Measurements from ENCODE around the gene SH3PXD2A.
"Not testable (repeated sequence)": the region's sequence is repeated elsewhere in the genome, so short reads cannot be mapped to it uniquely, and the experiment has no call there.

SH3PXD2A gene

DNA sequence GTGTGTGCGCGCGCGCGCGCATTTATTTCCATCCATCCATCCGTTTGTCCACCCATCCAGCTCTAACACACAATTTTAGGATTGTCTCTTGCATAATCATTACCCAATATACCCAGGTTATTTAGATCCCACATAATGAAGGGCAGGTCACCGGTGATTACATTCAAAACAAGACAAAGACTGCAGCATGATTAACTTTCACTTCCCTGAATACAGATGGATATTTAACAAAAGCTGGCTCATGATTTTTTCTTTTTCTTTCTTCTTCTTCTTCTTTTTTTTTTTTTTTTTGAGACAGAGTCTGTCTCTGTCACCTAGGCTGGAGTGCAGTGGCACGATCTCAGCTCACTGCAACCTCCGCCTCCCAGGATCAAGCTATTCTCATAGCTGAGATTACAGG lies 86.2 kb downstream of the SH3PXD2A start:
- Mint-ChIP-seq H3K4me3 (no peak overlapping the region), H3K9me3 (no peaks in the 10 kb centered on the region), H3K4me1 (peaks cover 52% of the 10 kb centered on the region), H3K27me3 (no peaks in the 10 kb centered on the region), H3K36me3 (ENCODE audit: insufficient read depth) (peaks cover 4% of the 10 kb centered on the region), H3K27ac (ENCODE audit: low read depth) (no peak overlapping the region)
- no peak for ATAC-seq (replicated peaks; ENCODE audit: extremely low read depth, poor library complexity, severe bottlenecking)
- DNase-seq (ENCODE audit: low spot score in 2 of 2): no peak

DNA sequence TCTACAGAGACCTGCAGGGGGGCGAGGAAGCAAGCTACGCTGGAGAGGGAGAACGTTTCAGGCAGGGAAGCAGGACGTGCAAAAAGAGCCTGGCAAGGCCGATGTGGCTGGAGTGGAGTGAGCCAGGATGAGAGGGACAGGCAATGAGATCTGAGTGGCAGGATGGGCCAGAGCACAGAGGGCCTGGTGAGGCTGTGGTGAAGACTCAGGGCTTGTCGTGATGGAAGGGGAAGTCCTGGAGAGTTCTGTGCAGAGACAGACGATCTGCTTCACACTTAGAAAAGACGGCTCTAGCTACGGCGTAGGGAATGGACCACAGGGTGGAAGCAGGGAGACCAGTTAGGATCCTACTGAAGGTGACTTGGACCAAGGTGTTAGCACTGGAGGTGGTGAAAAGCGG lies 87.0 kb downstream of the SH3PXD2A start:
- Mint-ChIP-seq H3K27ac (ENCODE audit: low read depth) (no peak overlapping the region), H3K36me3 (ENCODE audit: insufficient read depth) (peaks cover 6% of the 10 kb centered on the region), H3K9me3 (no peaks in the 10 kb centered on the region), H3K4me1 (peaks cover 60% of the 10 kb centered on the region), H3K27me3 (no peaks in the 10 kb centered on the region), H3K4me3 (no peak overlapping the region)
- ATAC-seq (replicated peaks; ENCODE audit: extremely low read depth, poor library complexity, severe bottlenecking) (no peak), DNase-seq (ENCODE audit: low spot score in 2 of 2) (no peak)

DNA sequence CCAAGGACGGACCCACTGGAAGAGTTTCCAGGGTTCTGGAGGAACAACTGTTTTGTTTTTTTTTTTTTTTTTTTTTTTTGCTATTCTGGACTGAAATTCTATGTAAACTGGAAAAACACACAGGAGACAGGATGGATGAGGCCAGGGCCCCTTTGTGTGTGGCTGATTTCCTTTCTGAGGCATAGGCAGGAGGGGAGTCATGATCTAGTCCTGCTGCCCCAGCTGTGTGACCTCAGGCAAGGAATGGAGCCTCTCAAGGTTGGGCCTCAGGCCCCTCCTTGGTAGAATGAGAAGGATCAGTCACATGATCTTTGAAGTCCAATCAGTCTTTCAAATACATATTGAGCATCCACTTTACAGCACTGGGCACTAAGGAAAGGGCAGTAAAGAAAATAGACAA lies 87.6 kb downstream of the SH3PXD2A start:
- Mint-ChIP-seq H3K27ac (ENCODE audit: low read depth) (no peak overlapping the region), H3K4me3 (no peak overlapping the region), H3K9me3 (no peaks in the 10 kb centered on the region), H3K4me1 (peaks cover 66% of the 10 kb centered on the region), H3K27me3 (no peaks in the 10 kb centered on the region), H3K36me3 (ENCODE audit: insufficient read depth) (peaks cover 6% of the 10 kb centered on the region)
- ATAC-seq (replicated peaks; ENCODE audit: extremely low read depth, poor library complexity, severe bottlenecking): no peak
- DNase-seq (ENCODE audit: low spot score in 2 of 2): no peak

DNA sequence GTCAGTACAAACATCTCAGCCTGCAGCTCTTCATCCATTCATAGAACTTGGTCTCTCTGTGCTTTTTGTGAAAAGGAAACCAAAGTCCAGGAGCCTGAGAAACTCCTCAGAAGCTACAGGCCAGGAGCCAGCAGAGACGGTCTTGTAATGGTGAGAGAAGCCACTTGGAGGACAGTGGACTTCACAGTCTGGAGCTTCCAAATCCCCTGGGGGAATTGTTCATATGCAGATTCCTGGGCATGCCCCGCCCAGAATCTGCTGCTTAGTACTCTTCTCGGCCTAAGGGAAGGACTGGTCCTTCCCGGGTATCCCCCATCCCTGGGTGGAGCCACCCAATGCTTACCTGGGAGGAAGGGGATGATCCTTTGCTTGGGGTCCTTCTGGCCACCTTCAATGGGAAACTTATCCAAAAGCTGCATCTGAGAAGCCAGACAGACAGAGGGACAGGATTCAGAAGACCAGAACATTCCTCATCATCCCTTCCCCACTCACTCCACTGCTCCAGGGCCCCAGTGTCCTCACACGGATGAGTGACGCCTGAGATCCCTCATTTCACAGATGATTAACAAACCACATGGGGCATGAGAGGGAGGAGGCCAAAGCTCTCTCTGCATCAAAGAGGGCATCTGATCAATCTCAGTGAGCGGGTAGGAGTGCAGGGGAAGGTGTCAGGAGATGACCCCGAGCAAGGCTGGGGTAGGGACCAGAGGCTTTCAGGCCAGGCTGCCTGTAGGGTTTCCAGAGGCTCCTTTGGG lies 88.4 kb downstream of the SH3PXD2A start:
- Mint-ChIP-seq H3K9me3 (no peaks in the 10 kb centered on the region), H3K27me3 (no peaks in the 10 kb centered on the region), H3K36me3 (ENCODE audit: insufficient read depth) (peaks cover 2% of the 10 kb centered on the region), H3K4me3 (no peak overlapping the region), H3K4me1 (peaks cover 60% of the 10 kb centered on the region), H3K27ac (ENCODE audit: low read depth) (no peak overlapping the region)
- DNase-seq (ENCODE audit: low spot score in 2 of 2) (no peak), ATAC-seq (replicated peaks; ENCODE audit: extremely low read depth, poor library complexity, severe bottlenecking) (no peak)

DNA sequence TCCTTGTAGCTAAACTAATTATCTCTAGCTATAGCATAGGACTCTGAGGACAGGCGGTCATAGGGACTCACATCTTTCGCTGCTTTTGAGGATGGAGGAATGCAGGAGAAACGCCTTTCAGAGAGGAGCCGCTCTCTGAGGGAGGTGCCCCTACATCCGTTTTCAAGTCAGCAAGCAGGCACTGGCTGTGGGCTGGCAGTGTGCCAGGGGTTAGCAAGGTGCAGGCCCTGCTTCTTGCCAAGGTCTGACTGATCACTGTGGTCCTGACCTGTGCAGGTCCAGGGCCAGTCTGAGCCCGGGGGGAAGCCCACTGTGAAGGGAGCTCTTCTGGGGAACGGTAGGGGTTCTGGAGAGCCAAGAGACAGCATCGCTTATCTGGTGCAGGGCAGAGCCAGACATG lies 89.4 kb downstream of the SH3PXD2A start:
- Mint-ChIP-seq H3K27me3 (no peaks in the 10 kb centered on the region), H3K9me3 (no peaks in the 10 kb centered on the region), H3K4me3 (peak overlapping the region; percentile 43), H3K4me1 (peaks cover 56% of the 10 kb centered on the region), H3K27ac (ENCODE audit: low read depth) (peak overlapping the region; percentile 59), H3K36me3 (ENCODE audit: insufficient read depth) (peaks cover 2% of the 10 kb centered on the region)
- DNase-seq (ENCODE audit: low spot score in 2 of 2) (peak; percentile 63 to 65), ATAC-seq (replicated peaks; ENCODE audit: extremely low read depth, poor library complexity, severe bottlenecking) (peak; percentile 78)

DNA sequence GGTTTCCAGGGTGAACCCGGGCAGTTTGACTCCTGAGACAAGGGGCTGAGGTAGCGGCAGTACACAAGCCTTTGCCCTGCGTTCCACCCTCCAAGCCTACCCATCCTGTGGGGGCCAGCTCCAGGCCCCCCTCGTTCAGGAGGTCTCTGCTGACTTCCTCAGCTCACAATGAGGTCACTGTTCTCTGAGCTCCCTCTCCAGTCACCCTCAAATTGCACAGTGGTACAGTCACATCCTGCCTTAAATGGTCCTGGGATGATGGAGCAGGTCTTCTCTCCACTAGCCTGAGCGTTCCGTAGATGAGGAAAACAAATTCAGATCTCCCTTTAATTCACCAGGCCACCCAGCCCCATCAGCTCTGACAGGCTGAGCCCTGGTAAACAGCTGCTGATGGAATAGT lies 90.2 kb downstream of the SH3PXD2A start:
- peak overlapping the region; percentile 43 for H3K4me3 Mint-ChIP-seq
- H3K27ac Mint-ChIP-seq (ENCODE audit: low read depth): peak overlapping the region; percentile 59
- H3K27me3 Mint-ChIP-seq: no peaks in the 10 kb centered on the region
- H3K4me1 Mint-ChIP-seq: peaks cover 56% of the 10 kb centered on the region
- peaks cover 2% of the 10 kb centered on the region for H3K36me3 Mint-ChIP-seq (ENCODE audit: insufficient read depth)
- no peak for DNase-seq (ENCODE audit: low spot score in 2 of 2)
- ATAC-seq (replicated peaks; ENCODE audit: extremely low read depth, poor library complexity, severe bottlenecking): peak; percentile 38
- no peaks in the 10 kb centered on the region for H3K9me3 Mint-ChIP-seq

DNA sequence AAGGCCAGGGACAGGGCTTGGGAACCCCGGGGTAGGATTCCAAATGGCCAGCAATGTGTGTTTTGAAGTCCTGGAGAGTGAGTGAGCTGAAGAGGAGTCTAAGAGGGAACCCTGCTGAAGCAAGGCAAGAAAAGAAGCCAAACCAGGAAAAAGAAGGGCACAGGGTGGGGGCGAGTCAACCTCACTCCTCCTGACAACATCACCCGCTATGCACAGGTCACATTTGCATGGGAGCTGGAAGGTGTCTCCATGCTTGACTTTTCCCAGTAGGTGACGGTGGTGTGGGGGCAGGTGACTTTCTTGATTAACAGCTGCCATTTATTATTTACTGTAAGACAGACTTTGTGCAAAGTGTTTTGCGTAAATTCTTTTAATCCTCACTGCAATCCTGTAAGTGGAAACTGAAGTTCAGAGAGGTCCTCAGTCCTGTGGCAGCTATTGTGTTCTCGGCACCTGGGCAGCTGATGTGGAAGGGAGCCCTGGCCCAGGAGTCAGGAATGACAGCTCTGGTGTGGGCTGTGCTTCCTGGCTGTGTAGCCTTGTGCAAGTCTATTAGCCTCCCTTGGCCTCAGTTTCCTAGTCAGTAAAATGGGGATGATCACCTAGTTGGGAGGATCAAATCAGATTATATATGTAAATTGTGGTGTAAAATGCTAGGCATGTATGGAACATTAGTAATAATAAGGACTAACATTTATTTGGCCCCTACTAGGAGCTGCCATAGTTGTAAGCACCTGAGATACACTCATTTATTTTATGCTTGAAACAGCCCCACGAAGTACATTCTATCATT lies 90.9 kb downstream of the SH3PXD2A start:
- no peaks in the 10 kb centered on the region for H3K9me3 Mint-ChIP-seq
- DNase-seq (ENCODE audit: low spot score in 2 of 2): no peak
- H3K27me3 Mint-ChIP-seq: no peaks in the 10 kb centered on the region
- H3K36me3 Mint-ChIP-seq (ENCODE audit: insufficient read depth): peaks cover 2% of the 10 kb centered on the region
- peak overlapping the region; percentile 68 for H3K4me3 Mint-ChIP-seq
- ATAC-seq (replicated peaks; ENCODE audit: extremely low read depth, poor library complexity, severe bottlenecking): no peak
- peak overlapping the region; percentile 56 for H3K27ac Mint-ChIP-seq (ENCODE audit: low read depth)
- H3K4me1 Mint-ChIP-seq: peaks cover 56% of the 10 kb centered on the region

DNA sequence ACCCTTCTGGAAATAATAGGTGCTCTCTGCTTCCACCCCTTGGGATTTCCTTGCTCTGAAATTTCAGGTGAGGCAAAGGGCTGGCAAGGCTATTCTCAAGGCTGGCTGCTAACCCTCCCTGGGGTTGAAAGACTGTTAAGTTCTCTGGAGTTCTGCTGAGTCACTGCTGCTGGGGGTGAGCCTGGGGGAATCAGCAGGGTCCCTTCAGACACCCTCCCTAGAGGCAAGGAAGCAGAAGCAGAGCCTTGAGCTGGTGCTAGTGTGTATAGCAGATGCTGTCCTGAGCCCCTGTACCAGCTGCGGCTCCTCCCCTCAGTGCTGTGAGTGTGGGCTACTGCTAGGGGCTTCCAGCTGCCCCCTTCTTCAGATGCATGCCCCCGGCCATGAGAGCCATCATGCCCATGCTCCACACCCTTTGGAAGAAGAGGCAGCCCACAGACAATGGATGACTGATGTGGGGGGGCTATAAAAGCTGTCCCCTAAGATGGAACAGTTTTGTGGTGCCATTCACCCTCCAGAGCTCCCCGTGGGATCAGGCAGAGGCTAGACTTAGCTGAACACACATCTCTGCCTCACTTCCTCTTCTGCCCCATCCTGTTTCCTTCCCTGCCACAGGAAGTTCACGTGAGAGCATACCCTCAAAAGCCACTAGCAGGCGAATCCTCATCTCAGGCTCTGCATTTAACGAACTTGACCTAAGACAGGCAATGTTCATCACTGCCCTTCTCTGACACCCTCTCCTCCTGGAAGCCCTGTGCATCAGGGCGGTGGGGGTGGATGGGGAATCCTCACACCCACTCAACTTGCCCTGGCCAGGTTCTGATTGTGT lies 91.8 kb downstream of the SH3PXD2A start:
- Mint-ChIP-seq H3K4me3 (peak overlapping the region; percentile 68), H3K36me3 (ENCODE audit: insufficient read depth) (peaks cover 2% of the 10 kb centered on the region), H3K9me3 (no peaks in the 10 kb centered on the region), H3K27me3 (no peaks in the 10 kb centered on the region), H3K27ac (ENCODE audit: low read depth) (peak overlapping the region; percentile 56), H3K4me1 (peaks cover 55% of the 10 kb centered on the region)
- no peak for DNase-seq (ENCODE audit: low spot score in 2 of 2)
- no peak for ATAC-seq (replicated peaks; ENCODE audit: extremely low read depth, poor library complexity, severe bottlenecking)

DNA sequence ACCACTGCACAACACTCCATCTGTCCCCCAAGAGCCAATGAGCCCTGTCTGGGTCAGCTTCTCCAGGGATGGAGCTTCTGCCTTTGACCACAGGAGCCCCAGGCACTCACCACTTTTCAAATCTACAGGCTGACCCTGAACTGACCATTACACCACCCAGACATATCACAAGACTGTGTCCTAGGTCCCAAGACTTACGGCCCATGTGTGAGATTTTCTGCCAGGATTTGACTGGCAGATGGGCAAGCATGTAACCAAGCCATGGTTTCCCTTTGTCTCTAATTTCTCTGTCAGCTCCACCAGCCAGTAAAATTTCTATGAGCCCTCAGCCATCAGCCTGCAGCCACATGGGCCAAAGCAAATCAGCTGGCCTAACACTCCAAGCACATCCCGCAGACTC lies 92.5 kb downstream of the SH3PXD2A start:
- no peaks in the 10 kb centered on the region for H3K27me3 Mint-ChIP-seq
- H3K4me1 Mint-ChIP-seq: peaks cover 55% of the 10 kb centered on the region
- no peaks in the 10 kb centered on the region for H3K9me3 Mint-ChIP-seq
- ATAC-seq (replicated peaks; ENCODE audit: extremely low read depth, poor library complexity, severe bottlenecking) (no peak), DNase-seq (ENCODE audit: low spot score in 2 of 2) (no peak)
- H3K27ac Mint-ChIP-seq (ENCODE audit: low read depth): no peak overlapping the region
- peaks cover 2% of the 10 kb centered on the region for H3K36me3 Mint-ChIP-seq (ENCODE audit: insufficient read depth)
- no peak overlapping the region for H3K4me3 Mint-ChIP-seq

DNA sequence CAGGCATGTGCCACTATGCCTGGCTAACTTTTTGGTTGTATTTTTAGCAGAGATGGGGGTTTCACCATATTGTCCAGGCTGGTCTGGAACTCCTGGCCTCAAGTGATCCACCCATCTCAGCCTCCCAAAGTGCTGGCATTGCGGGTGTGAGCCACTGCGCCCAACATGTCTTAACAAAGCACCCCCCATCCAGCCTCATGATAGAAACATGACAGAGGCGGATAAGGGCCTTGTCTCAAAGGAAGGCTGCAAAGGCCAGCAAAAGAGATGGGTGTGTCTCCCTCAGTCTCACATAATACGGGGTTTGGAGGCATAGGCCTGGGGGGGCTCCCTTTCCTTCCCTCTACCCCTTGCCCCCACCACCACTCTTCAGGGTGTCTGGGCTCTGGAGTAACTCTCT lies 93.2 kb downstream of the SH3PXD2A start:
- Mint-ChIP-seq H3K4me1 (peaks cover 61% of the 10 kb centered on the region), H3K27me3 (no peaks in the 10 kb centered on the region), H3K9me3 (no peaks in the 10 kb centered on the region), H3K36me3 (ENCODE audit: insufficient read depth) (peaks cover 2% of the 10 kb centered on the region), H3K27ac (ENCODE audit: low read depth) (no peak overlapping the region), H3K4me3 (no peak overlapping the region)
- DNase-seq (ENCODE audit: low spot score in 2 of 2) (no peak), ATAC-seq (replicated peaks; ENCODE audit: extremely low read depth, poor library complexity, severe bottlenecking) (no peak)

DNA sequence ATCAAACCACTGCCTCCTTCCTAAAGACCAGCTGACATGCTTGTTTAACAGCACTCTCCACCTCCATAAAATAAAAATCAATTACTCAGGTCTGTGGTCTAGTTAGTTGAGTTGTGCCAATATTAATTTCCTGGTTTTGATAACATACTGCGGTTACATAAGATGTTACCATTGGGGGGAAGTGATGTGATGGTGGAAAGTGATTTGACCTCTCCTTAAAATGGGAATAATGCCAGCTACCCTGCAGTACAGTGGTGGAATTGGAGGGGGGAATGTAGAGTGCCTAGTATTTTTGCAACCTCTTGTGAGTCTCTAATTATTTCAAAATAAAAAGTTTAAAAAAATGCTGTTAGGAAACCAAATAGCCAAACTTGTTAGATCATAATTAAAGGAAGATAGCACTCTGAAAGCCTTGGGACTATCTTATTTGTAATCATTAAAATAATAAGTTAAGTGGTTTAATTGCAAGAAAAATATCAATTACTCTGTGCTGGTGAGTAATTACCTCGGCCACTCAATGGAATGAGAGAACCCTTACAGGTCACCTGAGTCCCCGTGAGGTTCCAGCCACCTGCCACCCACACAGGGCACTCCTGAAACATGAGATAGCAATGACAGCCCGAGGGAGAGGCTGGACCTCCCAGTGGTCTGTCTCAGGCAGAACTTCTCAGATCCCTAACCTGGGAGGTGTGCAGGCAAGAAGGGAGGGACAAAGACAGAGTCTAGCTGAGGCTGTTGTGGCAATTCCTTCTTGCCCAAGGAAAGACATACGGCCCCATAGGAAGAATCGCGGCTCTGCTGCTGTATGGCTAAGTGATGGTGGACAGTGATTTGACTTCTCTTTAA lies 94.1 kb downstream of the SH3PXD2A start:
- Mint-ChIP-seq H3K27ac (ENCODE audit: low read depth) (no peak overlapping the region), H3K4me3 (no peak overlapping the region), H3K4me1 (peaks cover 63% of the 10 kb centered on the region), H3K9me3 (no peaks in the 10 kb centered on the region), H3K27me3 (no peaks in the 10 kb centered on the region), H3K36me3 (ENCODE audit: insufficient read depth) (peaks cover 2% of the 10 kb centered on the region)
- DNase-seq (ENCODE audit: low spot score in 2 of 2): no peak
- no peak for ATAC-seq (replicated peaks; ENCODE audit: extremely low read depth, poor library complexity, severe bottlenecking)

DNA sequence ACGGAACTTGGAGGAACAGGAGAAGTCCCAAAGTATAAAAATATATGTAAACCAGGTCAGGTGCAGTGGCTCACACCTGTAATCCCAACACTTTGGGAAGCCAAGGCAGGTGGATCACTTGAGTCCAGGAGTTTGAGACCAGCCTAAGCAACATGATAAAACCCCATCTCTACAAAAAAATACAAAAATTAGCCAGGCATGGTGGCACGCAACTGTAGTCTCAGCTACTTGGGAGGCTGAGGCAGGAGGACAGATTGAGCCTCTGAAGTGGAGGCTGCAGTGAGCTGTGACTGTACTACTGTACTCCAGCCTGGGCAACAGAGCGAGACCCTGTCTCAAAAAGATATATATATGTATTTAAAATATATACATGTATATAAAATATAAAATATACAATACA lies 95.1 kb downstream of the SH3PXD2A start:
- H3K36me3 Mint-ChIP-seq (ENCODE audit: insufficient read depth); H3K27me3 Mint-ChIP-seq; H3K27ac Mint-ChIP-seq (ENCODE audit: low read depth); ATAC-seq (replicated peaks; ENCODE audit: extremely low read depth, poor library complexity, severe bottlenecking); H3K4me3 Mint-ChIP-seq; DNase-seq (ENCODE audit: low spot score in 2 of 2); H3K9me3 Mint-ChIP-seq: not testable (repeated sequence)
- H3K4me1 Mint-ChIP-seq: peaks cover 53% of the 10 kb centered on the region
